Hepatocyte (in vitro differentiated cells): ENCODE results near the gene SEC14L6. TPM values are rescaled to one million over a fixed set of nuclear protein-coding genes. Genes with fewer than 3 reads are reported as not detected.

Source experiments
- DNase-seq: peaks from one replicate; pipeline ENCODE4 v3.0.0-alpha.2; 2016; ENCODE audit warnings: low spot score
- H2AFZ ChIP-seq: fragments of 200-600 bp; sonication (generic); 2 replicates; pipeline ENCODE4 v1.6.0; 2016; ENCODE audit warnings: antibody characterized with exemption, mild to moderate bottlenecking
- H3K27ac ChIP-seq: fragments of 200-600 bp; sonication (generic); 2 replicates; pipeline ENCODE4 v1.5.1; 2016; ENCODE audit warnings: mild to moderate bottlenecking
- H3K27me3 ChIP-seq: fragments of 200-600 bp; sonication (generic); 2 replicates; pipeline ENCODE4 v1.6.1; 2016
- H3K36me3 ChIP-seq: fragments of 200-600 bp; sonication (generic); replicated peaks from 2 replicates; pipeline ENCODE4 v1.5.1; 2016; ENCODE audit warnings: low read depth; ENCODE audit not compliant: insufficient read depth
- H3K4me1 ChIP-seq: fragments of 200-600 bp; sonication (generic); 2 replicates; pipeline ENCODE4 v1.5.1; 2016; ENCODE audit warnings: mild to moderate bottlenecking, moderate library complexity; ENCODE audit not compliant: insufficient read depth
- H3K4me2 ChIP-seq: fragments of 200-600 bp; sonication (generic); 2 replicates; pipeline ENCODE4 v1.6.0; 2016
- H3K4me3 ChIP-seq: fragments of 200-600 bp; sonication (generic); 2 replicates; pipeline ENCODE4 v1.5.1; 2016; ENCODE audit warnings: mild to moderate bottlenecking
- H3K79me2 ChIP-seq: fragments of 200-600 bp; sonication (generic); 2 replicates; pipeline ENCODE4 v1.6.0; 2017; ENCODE audit warnings: mild to moderate bottlenecking
- H3K9me2 ChIP-seq: fragments of 200-600 bp; sonication (generic); replicated peaks from 2 replicates; pipeline ENCODE4 v1.6.0; 2017; ENCODE audit warnings: mild to moderate bottlenecking; ENCODE audit not compliant: insufficient read depth
- H3K9me3 ChIP-seq: fragments of 200-600 bp; sonication (generic); 2 replicates; pipeline ENCODE4 v1.5.1; 2016; ENCODE audit warnings: low read depth, mild to moderate bottlenecking
- H4K20me1 ChIP-seq: fragments of 200-600 bp; sonication (generic); 2 replicates; pipeline ENCODE4 v1.6.0; 2016; ENCODE audit warnings: mild to moderate bottlenecking; ENCODE audit not compliant: insufficient read depth, poor library complexity, severe bottlenecking
- CTCF ChIP-seq: fragments of 200-600 bp; sonication (generic); IDR thresholded peaks from 2 replicates; pipeline ENCODE4 v1.5.1; 2016; ENCODE audit warnings: antibody characterized with exemption, mild to moderate bottlenecking; ENCODE audit not compliant: poor library complexity
- EZH2 ChIP-seq: fragments of 200-600 bp; sonication (generic); IDR thresholded peaks from 2 replicates; pipeline ENCODE4 v1.6.1; 2016; ENCODE audit warnings: antibody characterized with exemption, mild to moderate bottlenecking, borderline replicate concordance
- EZH2phosphoT487 ChIP-seq: fragments of 200-600 bp; sonication (generic); IDR thresholded peaks from one replicate; pipeline ENCODE4 v1.6.1; 2018; ENCODE audit warnings: antibody characterized with exemption, mild to moderate bottlenecking, low read depth, moderate library complexity; ENCODE audit not compliant: unreplicated experiment, severe bottlenecking
- WGBS: methylation state at CpG from one replicate; pipeline ENCODE4 v1.1.6; 2016; ENCODE audit warnings: low lambda C conversion rate; ENCODE audit errors: missing lambda C conversion rate; 5-methylcytosine and 5-hydroxymethylcytosine counted together
- polyA plus RNA-seq: library from polyadenylated mRNA; unstranded; fragments of >200 nt; fragmentation: Nextera tagmentation; extraction: Ambion mirVana; gene quantifications from 2 replicates; pipeline ENCODE4 v1.2.1, GENCODE V29; 2016
- total RNA-seq: library from RNA; depleted of rRNA; stranded (reverse); fragments of >200 nt; gene quantifications from 2 replicates; pipeline ENCODE4 v1.2.3, GENCODE V29; 2014

Gene SEC14L6
- total and polyA plus RNA-seq, 2 experiments from 2014 or later: 0.07 TPM; not detected in 1

GRCh38 chr22:30486118-30486517 is 60.4 kb downstream of the SEC14L6 start:
- no peaks in the 10 kb centered on the region for H3K36me3 ChIP-seq
- TF ChIP-seq CTCF (no peak), EZH2phosphoT487 (no peak), EZH2 (no peak)
- H4K20me1 ChIP-seq: no peaks in the 10 kb centered on the region
- no peak overlapping the region for H3K4me2 ChIP-seq
- H3K4me3 ChIP-seq: no peak overlapping the region
- H3K4me1 ChIP-seq: no peaks in the 10 kb centered on the region
- H3K9me2 ChIP-seq: no peaks in the 10 kb centered on the region
- H3K79me2 ChIP-seq: no peaks in the 10 kb centered on the region
- H3K27ac ChIP-seq: no peak overlapping the region
- 91% methylated on average over 5 of the region's 5 CpGs for WGBS
- H2AFZ ChIP-seq: no peak overlapping the region
- no peaks in the 10 kb centered on the region for H3K27me3 ChIP-seq
- no peaks in the 10 kb centered on the region for H3K9me3 ChIP-seq
- DNase-seq: no peak

- 32% methylated on average over 18 of the region's 18 CpGs for WGBS
- H3K4me3 ChIP-seq: no peak overlapping the region
- H3K36me3 ChIP-seq: no peaks in the 10 kb centered on the region
- no peaks in the 10 kb centered on the region for H3K27me3 ChIP-seq
- no peaks in the 10 kb centered on the region for H4K20me1 ChIP-seq
- no peak overlapping the region for H2AFZ ChIP-seq
- H3K9me2 ChIP-seq: no peaks in the 10 kb centered on the region
- TF ChIP-seq CTCF (peak; percentile 94), EZH2 (no peak)
- no peaks in the 10 kb centered on the region for H3K4me1 ChIP-seq
- no peak overlapping the region for H3K27ac ChIP-seq
- no peaks in the 10 kb centered on the region for H3K79me2 ChIP-seq
- H3K4me2 ChIP-seq: no peak overlapping the region
- DNase-seq: peak; percentile 74
- H3K9me3 ChIP-seq: no peaks in the 10 kb centered on the region
Observed at GRCh38 chr22:30485362-30485988, 61.1 kb downstream of the SEC14L6 start.

- H3K27ac ChIP-seq: no peak overlapping the region
- no peaks in the 10 kb centered on the region for H3K79me2 ChIP-seq
- no peak for DNase-seq
- TF ChIP-seq EZH2phosphoT487 (no peak), EZH2 (no peak), CTCF (no peak)
- H3K36me3 ChIP-seq: no peaks in the 10 kb centered on the region
- no peaks in the 10 kb centered on the region for H3K4me1 ChIP-seq
- no peaks in the 10 kb centered on the region for H3K9me2 ChIP-seq
- WGBS: 88% methylated on average over 1 of the region's 1 CpG
- H3K4me2 ChIP-seq: no peak overlapping the region
- H3K9me3 ChIP-seq: no peaks in the 10 kb centered on the region
- no peaks in the 10 kb centered on the region for H3K27me3 ChIP-seq
- H4K20me1 ChIP-seq: no peaks in the 10 kb centered on the region
- no peak overlapping the region for H2AFZ ChIP-seq
- H3K4me3 ChIP-seq: no peak overlapping the region
Observed at GRCh38 chr22:30483169-30483568, 63.4 kb downstream of the SEC14L6 start.

DNA sequence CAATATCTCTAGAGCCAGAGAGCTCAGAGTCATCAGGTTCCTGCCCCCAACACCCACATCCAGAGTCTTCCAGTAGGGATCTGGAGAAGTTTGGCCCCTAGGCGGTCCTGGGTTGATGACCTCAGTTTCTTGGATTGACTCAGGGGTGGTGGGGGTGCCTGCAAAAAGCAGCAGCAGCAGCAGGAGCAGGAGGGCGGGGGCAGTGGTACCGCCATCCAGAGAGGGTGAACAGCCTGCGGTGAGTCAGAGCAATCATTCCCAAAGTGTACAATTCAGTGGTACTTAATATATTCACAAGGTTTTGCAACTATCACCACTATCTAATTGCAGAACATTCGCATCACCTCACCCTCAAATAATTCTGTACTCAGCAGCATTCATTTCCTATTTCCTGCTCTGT is 64.8 kb downstream of the SEC14L6 start:
- H3K9me3 ChIP-seq: no peaks in the 10 kb centered on the region
- H3K36me3 ChIP-seq: no peaks in the 10 kb centered on the region

More for the DNA sequence above, 64.8 kb downstream of the SEC14L6 start:
- no peak for TF ChIP-seq EZH2phosphoT487
- no peak for TF ChIP-seq CTCF
- TF ChIP-seq EZH2: no peak
- Histone ChIP-seq H4K20me1 (no peaks in the 10 kb centered on the region), H2AFZ (no peak overlapping the region), H3K79me2 (no peaks in the 10 kb centered on the region), H3K4me2 (no peak overlapping the region), H3K27me3 (no peaks in the 10 kb centered on the region), H3K4me3 (no peak overlapping the region), H3K9me2 (no peaks in the 10 kb centered on the region), H3K4me1 (no peaks in the 10 kb centered on the region), H3K27ac (no peak overlapping the region)
- DNase-seq: no peak
- 84% methylated on average over 5 of the region's 5 CpGs for WGBS
